ENCODE data around the gene ESF1. TPM values are rescaled to one million over a fixed set of nuclear protein-coding genes. Genes with fewer than 3 reads are reported as not detected.
A peak's percentile ranks its signal among the peaks of the same experiment; 100 is the strongest.

Gene ESF1
- total RNA-seq, 4 donors from 2014 or later, result 3.1 to 18.0 (median 13.2) TPM

DNA sequence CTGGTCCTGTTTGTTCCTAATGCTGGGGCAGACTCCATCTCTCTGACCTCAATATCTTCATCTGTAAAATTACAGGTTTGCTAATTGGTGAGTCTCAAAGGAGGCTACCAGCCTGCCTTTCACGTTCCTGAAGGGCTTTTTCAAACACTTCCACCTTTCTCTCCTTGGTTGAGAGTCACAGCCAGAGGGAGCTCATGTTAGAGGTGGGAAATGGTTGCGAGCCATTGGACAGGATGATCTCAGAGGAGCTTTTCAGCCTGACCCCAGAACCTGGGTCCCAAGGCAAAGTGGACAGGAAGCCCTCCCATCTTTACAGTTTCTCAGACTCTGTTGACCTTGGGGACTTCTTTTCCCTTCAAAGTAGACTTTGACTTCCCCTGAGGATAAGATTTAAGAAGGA is 37.7 kb upstream of the ESF1 start:
- Histone ChIP-seq H3K27ac (no peak overlapping the region), H3K27me3 (no peaks in the 10 kb centered on the region), H3K9me3 (no peaks in the 10 kb centered on the region), H3K4me1 (no peaks in the 10 kb centered on the region), H3K36me3 (no peaks in the 10 kb centered on the region), H3K4me3 (no peak overlapping the region)
- intact Hi-C loops (cut with DNase I; ENCODE audit: low total_unique reads), result loop anchor here (5.0 kb wide), 1 partner anchor 230 kb away; no protein-coding TSS in a partner anchor
- no peak for TF ChIP-seq POLR2A (IDR thresholded peaks at IDR 0.05)
- TF ChIP-seq, protein P1, sequence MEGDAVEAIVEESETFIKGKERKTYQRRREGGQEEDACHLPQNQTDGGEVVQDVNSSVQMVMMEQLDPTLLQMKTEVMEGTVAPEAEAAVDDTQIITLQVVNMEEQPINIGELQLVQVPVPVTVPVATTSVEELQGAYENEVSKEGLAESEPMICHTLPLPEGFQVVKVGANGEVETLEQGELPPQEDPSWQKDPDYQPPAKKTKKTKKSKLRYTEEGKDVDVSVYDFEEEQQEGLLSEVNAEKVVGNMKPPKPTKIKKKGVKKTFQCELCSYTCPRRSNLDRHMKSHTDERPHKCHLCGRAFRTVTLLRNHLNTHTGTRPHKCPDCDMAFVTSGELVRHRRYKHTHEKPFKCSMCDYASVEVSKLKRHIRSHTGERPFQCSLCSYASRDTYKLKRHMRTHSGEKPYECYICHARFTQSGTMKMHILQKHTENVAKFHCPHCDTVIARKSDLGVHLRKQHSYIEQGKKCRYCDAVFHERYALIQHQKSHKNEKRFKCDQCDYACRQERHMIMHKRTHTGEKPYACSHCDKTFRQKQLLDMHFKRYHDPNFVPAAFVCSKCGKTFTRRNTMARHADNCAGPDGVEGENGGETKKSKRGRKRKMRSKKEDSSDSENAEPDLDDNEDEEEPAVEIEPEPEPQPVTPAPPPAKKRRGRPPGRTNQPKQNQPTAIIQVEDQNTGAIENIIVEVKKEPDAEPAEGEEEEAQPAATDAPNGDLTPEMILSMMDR (IDR thresholded peaks at IDR 0.05), result no peak
- DNase-seq, result no peak

DNA sequence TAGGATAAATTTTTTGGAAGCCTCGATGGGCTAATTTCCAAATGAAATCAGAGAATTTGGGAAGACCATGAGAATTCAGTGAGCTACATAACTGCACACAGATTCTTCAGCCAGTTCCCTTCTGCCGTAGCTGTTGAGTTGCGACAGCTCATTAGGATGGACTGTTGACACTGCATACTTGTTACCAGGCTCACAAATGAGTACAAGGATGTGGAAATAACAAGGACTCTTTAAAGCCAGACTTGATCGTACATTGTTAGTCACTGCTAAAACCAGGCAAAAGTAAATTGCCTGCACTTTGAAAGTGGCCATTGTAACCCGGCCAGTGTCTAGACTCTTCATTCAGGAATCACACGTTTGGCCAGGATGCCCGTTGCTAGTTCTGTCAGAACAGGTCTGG is 37.2 kb upstream of the ESF1 start:
- H3K9me3 ChIP-seq, result no peaks in the 10 kb centered on the region

DNA sequence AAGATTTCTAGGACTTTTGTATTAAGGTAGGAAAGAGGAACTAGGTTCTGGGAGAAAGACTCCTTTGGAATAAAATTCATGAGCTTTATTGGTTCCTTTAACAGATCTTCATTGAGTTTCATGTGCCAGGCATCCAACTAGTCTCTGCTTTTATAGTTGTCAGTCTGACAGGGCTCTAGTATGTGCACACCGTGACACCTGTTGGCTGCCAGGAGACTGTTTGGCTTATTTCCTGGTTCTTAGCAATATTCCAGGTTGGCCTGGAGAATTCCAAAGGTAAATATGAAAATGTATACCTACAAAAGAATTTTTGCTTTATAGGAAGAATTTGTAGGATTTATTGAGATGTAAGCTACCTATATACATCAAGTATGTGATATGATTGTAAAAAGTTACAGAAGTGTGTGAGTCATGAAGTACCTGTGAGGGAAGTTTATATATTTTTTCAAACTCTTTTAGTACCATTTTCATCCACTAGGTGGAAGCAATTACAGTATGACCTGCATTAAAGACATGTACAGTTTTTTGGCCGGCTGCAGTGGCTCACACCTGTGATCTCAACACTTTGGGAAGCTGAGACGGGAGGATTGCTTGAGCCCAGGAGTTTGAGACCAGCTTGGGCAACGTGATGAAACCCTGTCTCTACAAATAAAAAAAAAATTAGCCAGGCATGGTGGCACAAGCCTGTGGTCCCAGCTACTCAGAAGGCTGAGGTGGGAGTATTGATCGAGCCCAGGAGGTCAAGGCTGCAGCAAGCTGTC is 35.3 kb upstream of the ESF1 start:
- Histone ChIP-seq H3K9me3 (no peaks in the 10 kb centered on the region), H3K36me3 (no peaks in the 10 kb centered on the region), H3K27me3 (no peaks in the 10 kb centered on the region), H3K27ac (no peak overlapping the region), H3K4me3 (no peak overlapping the region), H3K4me1 (no peaks in the 10 kb centered on the region)
- DNase-seq, result peak; percentile 38 to 60
- intact Hi-C loops (cut with DNase I; ENCODE audit: low total_unique reads), result loop anchor here (5.0 kb wide), 1 partner anchor 232 kb away; no protein-coding TSS in a partner anchor
- TF ChIP-seq POLR2A (IDR thresholded peaks at IDR 0.05), result no peak
- TF ChIP-seq, protein P1 (IDR thresholded peaks at IDR 0.05), result peak; percentile 60 to 74 (median 64)

More for the DNA sequence above, 37.2 kb upstream of the ESF1 start:
- H3K27me3 ChIP-seq, result no peaks in the 10 kb centered on the region
- TF ChIP-seq POLR2A (IDR thresholded peaks at IDR 0.05), result no peak
- TF ChIP-seq, protein P1 (IDR thresholded peaks at IDR 0.05), result no peak
- H3K36me3 ChIP-seq, result no peaks in the 10 kb centered on the region
- intact Hi-C loops (cut with DNase I; ENCODE audit: low total_unique reads), result loop anchor here (5.0 kb wide), 1 partner anchor 230 kb away; no protein-coding TSS in a partner anchor
- DNase-seq, result no peak
- no peak overlapping the region for H3K27ac ChIP-seq
- no peak overlapping the region for H3K4me3 ChIP-seq
- no peaks in the 10 kb centered on the region for H3K4me1 ChIP-seq

GRCh38 chr20:13817342-13817741 is 32.6 kb upstream of the ESF1 start:
- Histone ChIP-seq H3K27me3 (no peaks in the 10 kb centered on the region), H3K9me3 (no peaks in the 10 kb centered on the region), H3K36me3 (no peaks in the 10 kb centered on the region), H3K27ac (no peak overlapping the region), H3K4me3 (no peak overlapping the region), H3K4me1 (no peaks in the 10 kb centered on the region)
- TF ChIP-seq, protein P1 (IDR thresholded peaks at IDR 0.05), result no peak
- TF ChIP-seq POLR2A (IDR thresholded peaks at IDR 0.05), result no peak
- no peak for DNase-seq
- intact Hi-C loops (cut with DNase I; ENCODE audit: low total_unique reads), result no loop called here

- TF ChIP-seq, protein P1 (IDR thresholded peaks at IDR 0.05), result no peak
- TF ChIP-seq POLR2A (IDR thresholded peaks at IDR 0.05), result no peak
- no peak overlapping the region for H3K27ac ChIP-seq
- intact Hi-C loops (cut with DNase I; ENCODE audit: low total_unique reads), result no loop called here
- no peaks in the 10 kb centered on the region for H3K36me3 ChIP-seq
- no peaks in the 10 kb centered on the region for H3K9me3 ChIP-seq
- DNase-seq, result no peak
- no peaks in the 10 kb centered on the region for H3K4me1 ChIP-seq
- no peak overlapping the region for H3K4me3 ChIP-seq
- no peaks in the 10 kb centered on the region for H3K27me3 ChIP-seq
Observed at GRCh38 chr20:13816757-13817156, 32.0 kb upstream of the ESF1 start.
